Mucosa of descending colon (tissue), 3 donors: ENCODE results near the gene HS6ST2. TPM values are rescaled to one million over a fixed set of nuclear protein-coding genes. Genes with fewer than 3 reads are reported as not detected.

Source experiments
- ATAC-seq: fragments of 200-7000 bp; cut with Tn5 transposase; one replicate; pipeline ENCODE4 v1.9.1; 2020; ENCODE audit warnings: mild to moderate bottlenecking, moderate library complexity
- DNase-seq, 3 donors: peaks; one replicate each; pipeline ENCODE4 v3.0.0-alpha.2; 2020
- H3K36me3 ChIP-seq: fragments of 200-600 bp; one replicate; pipeline ENCODE4 v1.8.0; 2021; ENCODE audit warnings: low read depth, mild to moderate bottlenecking
- H3K4me1 ChIP-seq: fragments of 200-600 bp; one replicate; pipeline ENCODE4 v1.8.0; 2021; ENCODE audit warnings: low read depth, mild to moderate bottlenecking
- H3K4me3 ChIP-seq: fragments of 200-600 bp; one replicate; pipeline ENCODE4 v1.8.0; 2021; ENCODE audit warnings: mild to moderate bottlenecking
- H3K9me3 ChIP-seq: fragments of 200-600 bp; one replicate; pipeline ENCODE4 v1.8.0; 2021; ENCODE audit warnings: mild to moderate bottlenecking
- intact Hi-C, 2 donors: fragments of 100-400 bp; cut with DNase I in 1 of 2; cut with micrococcal nuclease in 1 of 2; formaldehyde crosslinking; loops; one replicate each; pipeline versions ENCODE4 v1.11.0 to v1.11.1; 2022; cut with DNase I, micrococcal nuclease
- total RNA-seq, 3 donors: library from RNA; stranded (reverse); fragmentation: NEBNext Ultra II Directional in 2 of 3; extraction: Animal tissue kit (Norgen Biotek cat#: 25700) in 2 of 3; gene quantifications; one replicate each; pipeline versions ENCODE4 v1.2.1 to v1.2.4, GENCODE V29; 2021 to 2023
- TF ChIP-seq, protein P1 (sequence below): fragments of 200-600 bp; IDR thresholded peaks from one replicate; pipeline ENCODE4 v1.8.0; 2022; ENCODE audit warnings: antibody characterized with exemption, mild to moderate bottlenecking
- donor health status: DM: no; HTN: no; CAD: no; lungs with moderate emphysema.
- donor health status: DM: no; HTN: no; CAD: no.
- donor health status: DM: no; HTN: yes; CAD: no.

Gene HS6ST2
- total RNA-seq, 3 donors from 2014 or later, result 0.38 to 1.5 (median 0.52) TPM

DNA sequence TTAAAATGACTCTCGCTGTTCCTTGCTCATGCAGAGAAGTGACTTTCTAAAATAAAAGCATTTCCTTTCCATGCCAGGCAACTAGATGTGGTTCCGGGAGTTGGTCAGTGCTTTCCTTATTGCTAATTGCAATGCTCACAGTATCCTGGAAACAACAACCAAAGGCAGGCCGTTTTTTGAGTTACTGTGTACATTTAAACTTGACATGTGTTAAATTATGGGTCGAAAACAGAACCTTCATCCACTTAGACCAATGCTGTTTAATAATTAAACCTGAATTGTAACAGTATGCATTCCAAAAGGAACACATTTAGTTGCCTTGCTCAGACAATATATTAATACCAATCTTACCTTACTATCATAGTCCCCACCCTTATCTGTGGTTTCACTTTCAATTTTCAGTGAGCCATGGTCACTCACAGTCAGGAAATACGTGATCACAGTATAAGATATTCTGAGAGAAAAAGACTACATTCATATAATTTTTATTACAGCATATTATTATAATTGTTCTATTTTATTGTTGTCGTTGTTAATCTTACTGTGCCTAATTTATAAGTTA lies 102.6 kb downstream of the HS6ST2 start:
- H3K36me3 ChIP-seq, result no peaks in the 10 kb centered on the region
- peaks cover 2% of the 10 kb centered on the region for H3K4me1 ChIP-seq
- DNase-seq, result peak in 1 of 3 donors; percentile 11
- H3K9me3 ChIP-seq, result no peaks in the 10 kb centered on the region
- ATAC-seq, result peak; percentile 87
- TF ChIP-seq, protein P1, sequence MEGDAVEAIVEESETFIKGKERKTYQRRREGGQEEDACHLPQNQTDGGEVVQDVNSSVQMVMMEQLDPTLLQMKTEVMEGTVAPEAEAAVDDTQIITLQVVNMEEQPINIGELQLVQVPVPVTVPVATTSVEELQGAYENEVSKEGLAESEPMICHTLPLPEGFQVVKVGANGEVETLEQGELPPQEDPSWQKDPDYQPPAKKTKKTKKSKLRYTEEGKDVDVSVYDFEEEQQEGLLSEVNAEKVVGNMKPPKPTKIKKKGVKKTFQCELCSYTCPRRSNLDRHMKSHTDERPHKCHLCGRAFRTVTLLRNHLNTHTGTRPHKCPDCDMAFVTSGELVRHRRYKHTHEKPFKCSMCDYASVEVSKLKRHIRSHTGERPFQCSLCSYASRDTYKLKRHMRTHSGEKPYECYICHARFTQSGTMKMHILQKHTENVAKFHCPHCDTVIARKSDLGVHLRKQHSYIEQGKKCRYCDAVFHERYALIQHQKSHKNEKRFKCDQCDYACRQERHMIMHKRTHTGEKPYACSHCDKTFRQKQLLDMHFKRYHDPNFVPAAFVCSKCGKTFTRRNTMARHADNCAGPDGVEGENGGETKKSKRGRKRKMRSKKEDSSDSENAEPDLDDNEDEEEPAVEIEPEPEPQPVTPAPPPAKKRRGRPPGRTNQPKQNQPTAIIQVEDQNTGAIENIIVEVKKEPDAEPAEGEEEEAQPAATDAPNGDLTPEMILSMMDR, result no peak
- intact Hi-C loops, result no loop called here
- no peak overlapping the region for H3K4me3 ChIP-seq

DNA sequence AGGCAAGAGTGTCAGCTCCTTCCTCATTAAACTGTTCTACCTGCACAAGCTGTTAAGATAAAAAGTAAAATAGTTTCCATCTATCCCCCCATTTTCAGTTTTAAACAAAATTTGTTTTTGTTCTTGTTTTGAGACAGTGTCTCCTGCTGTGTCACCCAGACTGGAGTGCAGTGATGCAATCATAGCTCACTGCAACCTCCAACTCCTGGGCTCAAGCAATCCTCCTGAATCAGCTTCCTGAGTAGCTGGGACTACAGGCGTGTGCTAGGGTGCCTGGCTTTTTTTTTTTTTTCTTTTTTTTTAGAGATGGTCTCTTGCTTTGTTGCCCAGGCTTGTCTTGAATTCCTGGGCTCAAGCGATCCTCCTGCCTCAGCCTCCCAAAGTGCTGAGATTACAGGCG lies 105.4 kb downstream of the HS6ST2 start:
- Histone ChIP-seq H3K4me3 (no peak overlapping the region), H3K9me3 (no peaks in the 10 kb centered on the region), H3K4me1 (peaks cover 2% of the 10 kb centered on the region), H3K36me3 (no peaks in the 10 kb centered on the region)
- intact Hi-C loops, result no loop called here
- DNase-seq (no peak), ATAC-seq (no peak)
- TF ChIP-seq, protein P1, result no peak

DNA sequence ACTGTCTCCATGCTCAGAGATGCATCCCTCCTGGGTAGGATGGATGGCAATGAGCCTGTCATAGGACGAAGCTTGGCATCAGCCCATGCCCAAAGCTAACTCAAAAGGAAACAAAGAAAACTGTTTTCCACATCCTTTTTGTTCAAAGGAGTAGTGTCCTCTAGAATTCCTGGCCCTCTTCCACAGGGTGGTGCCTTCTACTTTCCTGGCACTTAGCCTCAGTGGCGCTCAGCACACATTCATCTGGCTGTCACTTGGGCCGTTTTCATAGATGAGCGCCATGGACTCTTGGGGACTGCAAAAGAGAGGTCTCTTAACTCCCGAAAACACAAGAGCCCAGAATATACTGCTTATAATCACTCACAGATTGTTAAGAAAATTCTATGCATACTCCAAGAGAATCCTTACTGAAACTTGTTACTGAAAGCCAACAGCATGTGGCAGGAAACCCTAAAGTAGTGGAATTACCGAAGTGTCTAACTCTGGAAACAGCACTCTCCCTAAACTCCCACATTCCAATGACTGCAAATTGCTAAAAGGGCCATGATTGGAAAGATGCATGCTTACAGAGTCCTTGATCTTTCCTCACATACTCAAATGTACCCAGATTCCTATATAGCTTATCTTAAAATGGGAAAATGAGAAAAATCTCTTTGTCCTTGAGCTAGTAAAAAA lies 110.0 kb downstream of the HS6ST2 start:
- intact Hi-C loops, result no loop called here
- no peaks in the 10 kb centered on the region for H3K4me1 ChIP-seq
- no peak for DNase-seq
- H3K36me3 ChIP-seq, result no peaks in the 10 kb centered on the region
- TF ChIP-seq, protein P1, result no peak
- H3K4me3 ChIP-seq, result no peak overlapping the region
- ATAC-seq, result no peak
- H3K9me3 ChIP-seq, result no peaks in the 10 kb centered on the region

DNA sequence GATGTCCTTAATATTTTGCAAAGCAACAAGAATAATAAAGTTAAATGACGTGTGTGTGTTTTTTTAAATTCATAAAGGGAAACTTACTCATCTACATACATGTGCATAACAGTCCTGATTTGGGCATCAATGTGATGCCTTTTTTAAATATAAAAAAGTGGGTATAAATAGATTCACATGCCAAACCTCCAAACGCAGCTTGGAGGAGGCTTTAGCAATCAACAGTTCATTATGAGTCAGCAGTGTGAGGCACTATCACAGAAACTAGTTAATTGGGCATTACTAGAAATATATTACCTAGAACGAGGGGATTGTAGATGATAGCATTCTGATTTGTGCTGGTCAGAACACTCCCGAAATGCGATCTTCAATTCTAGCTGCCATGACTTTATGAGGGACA lies 115.1 kb downstream of the HS6ST2 start:
- TF ChIP-seq, protein P1, result no peak
- no peaks in the 10 kb centered on the region for H3K9me3 ChIP-seq

DNA sequence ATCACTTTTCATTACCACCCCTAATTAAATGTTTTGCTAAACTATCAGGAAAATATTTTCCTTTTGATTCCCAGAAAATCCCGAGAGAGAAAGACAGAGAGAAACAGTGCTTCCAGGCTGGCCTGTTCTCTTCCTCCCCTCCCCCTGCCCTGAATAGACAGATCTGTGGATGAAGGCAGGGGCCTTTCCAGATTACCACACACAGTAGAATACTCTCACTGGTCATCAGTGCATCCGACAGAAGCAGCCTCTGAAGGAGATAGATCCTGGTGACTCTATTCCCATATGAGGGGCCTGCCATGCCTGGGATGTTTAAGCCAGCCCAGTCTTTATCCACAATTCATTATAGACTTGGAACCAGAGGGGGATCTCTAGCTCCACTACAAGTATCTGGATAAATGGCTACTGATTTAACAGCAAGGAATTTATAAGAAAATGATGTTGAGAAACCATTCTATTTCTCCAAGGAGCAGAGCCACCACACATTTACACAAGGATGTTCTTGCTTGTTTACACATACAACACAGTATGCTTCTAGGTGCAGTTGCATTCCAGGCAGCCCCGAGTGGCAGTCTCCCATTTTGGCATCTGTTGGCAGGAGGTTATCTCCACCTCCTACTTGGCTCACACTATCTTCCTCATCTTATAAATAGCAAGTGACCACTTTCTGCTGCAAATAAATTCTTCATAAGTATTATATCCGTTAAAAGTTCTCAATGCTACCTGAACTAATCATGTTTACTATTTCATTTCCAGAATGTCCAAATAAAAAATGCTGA lies 115.8 kb downstream of the HS6ST2 start:
- intact Hi-C loops, result no loop called here
- DNase-seq, result no peak
- H3K36me3 ChIP-seq, result no peaks in the 10 kb centered on the region
- H3K4me1 ChIP-seq, result no peaks in the 10 kb centered on the region
- H3K9me3 ChIP-seq, result no peaks in the 10 kb centered on the region
- H3K4me3 ChIP-seq, result no peak overlapping the region
- TF ChIP-seq, protein P1, result no peak
- no peak for ATAC-seq

More for the DNA sequence above, 115.1 kb downstream of the HS6ST2 start:
- no peak overlapping the region for H3K4me3 ChIP-seq
- ATAC-seq (no peak), DNase-seq (no peak)
- H3K36me3 ChIP-seq, result no peaks in the 10 kb centered on the region
- intact Hi-C loops, result no loop called here
- no peaks in the 10 kb centered on the region for H3K4me1 ChIP-seq
